Activated CD8-positive, alpha-beta memory T cell treated with anti-CD3 and anti-CD28 coated beads for 1 hour (primary cell): ENCODE data around the gene ZNF878.
"Not testable (repeated sequence)": the region's sequence is repeated elsewhere in the genome, so short reads cannot be mapped to it uniquely, and the experiment has no call there.

Experiments used
- DNase-seq, 2 donors: peaks; one replicate each; pipeline ENCODE4 v3.0.0-alpha.2; 2020; ENCODE audit warnings: low read depth in 1 of 2; ENCODE audit errors: extremely low read depth in 1 of 2

Gene ZNF878

DNA sequence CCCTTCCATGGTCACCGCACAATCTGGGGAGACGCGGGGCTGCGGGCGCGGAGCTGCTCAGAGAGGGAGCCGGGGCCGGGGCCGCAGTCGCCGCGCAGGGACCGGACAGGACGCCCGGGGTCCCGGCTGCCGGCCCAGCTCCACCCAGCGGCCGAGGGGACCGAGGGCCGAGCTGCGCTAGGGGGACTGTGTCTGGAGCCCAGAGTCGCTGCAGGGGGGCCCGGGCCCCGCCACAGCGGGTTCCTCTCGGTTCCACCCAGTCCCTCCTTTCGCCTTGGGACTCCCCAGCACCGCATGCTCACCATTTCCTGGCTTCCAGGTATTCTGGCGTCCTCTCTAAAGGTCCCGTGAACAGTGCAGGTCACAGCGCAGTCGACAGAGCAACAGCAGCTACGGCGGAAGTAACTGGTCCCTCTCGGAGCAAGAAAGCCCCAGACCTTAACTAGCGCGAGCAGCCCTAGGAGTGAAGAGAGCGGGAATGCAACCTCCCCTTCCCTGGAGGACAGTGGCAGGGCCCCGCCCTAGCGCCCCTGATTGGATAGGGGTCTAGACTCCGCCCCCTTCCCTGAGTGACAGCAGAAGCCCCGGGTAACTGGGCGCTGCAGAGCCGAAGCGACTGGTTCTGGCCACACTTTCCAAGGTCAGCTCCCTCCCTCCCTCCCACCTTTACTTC lies at the start of gene ZNF878:
TSS of gene ZNF878 (minus strand) at position 465 of the 673 bp plus-strand sequence. CDS start at position 305, 160 bp downstream.
- no peak for DNase-seq

DNA sequence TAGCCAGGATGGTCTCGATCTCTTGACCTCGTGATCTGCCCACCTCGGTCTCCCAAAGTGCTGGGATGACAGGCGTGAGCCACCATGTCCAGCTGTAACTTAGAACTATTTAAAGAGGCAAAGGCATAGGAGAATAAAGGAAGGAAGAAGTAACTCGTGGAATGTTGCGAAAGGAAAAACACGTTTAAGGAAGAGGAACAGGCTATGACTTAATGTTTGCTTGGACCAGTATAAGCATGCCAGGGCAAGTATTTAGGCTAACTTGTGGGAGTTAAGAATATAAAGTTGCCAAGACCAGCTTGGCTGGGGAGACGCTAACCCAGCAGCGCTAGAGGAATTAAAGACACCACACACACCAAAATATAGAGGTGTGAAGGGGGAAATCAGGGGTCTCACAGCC lies 45.3 kb upstream of the ZNF878 start:
- no peak for DNase-seq

DNA sequence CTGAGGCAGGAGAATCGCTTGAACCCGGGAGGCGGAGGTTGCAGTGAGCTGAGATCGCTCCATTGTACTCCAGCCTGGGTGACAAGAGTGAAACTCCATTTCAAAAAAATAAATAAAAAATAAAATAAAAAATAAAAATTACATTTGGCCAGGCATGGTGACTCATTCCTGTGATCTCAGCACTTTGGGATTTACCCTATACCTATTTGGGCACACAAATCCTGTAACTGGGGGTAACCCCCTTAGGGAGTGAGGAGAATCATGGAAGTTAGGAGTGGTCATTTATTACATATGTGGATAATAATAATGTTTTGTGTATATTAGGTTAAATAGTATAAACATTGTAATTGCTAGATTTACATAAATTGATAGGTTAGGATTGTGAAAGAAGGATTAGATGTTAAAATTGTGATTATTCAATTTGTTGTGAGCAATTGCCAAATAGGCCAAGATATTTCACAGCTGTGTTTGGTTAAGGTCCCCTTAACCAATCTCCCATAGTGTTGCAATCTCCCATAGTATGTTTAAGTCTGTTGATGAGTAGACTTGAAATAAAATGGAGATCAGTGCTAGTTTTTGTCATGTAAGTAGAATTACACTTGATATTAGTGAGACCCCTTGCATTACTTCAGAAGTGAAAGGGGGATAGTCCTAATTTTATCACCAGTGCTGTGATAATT lies 42.5 kb upstream of the ZNF878 start:
- DNase-seq: no peak

- DNase-seq: no peak
Observed at GRCh38 chr19:12093777-12094176, 41.0 kb upstream of the ZNF878 start.

DNA sequence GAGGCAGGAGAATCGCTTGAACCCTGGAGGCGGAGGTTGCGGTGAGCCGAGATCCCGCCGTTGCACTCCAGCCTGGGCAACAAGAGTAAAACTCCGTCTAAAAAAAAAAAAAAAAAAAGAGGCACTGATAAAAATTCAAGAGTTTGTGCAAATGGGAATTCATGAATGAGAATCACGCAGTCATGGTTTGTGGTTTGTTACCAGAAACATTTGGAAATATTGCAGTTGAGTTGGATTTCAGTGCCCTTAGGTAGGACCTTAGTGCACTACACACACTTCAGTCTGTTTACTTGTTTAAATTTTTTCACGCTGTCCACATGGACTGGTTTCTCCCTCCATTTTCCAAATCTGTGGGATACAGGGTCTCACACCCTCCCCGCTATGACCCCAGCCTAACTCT lies 40.2 kb upstream of the ZNF878 start:
- DNase-seq: no peak

GRCh38 chr19:12092065-12092867 lies 39.5 kb upstream of the ZNF878 start:
- peak in 1 of 2 donors; percentile 12 for DNase-seq

- DNase-seq: peak in 1 of 2 donors; percentile 41
Observed at GRCh38 chr19:12090807-12091206, 38.0 kb upstream of the ZNF878 start.

DNA sequence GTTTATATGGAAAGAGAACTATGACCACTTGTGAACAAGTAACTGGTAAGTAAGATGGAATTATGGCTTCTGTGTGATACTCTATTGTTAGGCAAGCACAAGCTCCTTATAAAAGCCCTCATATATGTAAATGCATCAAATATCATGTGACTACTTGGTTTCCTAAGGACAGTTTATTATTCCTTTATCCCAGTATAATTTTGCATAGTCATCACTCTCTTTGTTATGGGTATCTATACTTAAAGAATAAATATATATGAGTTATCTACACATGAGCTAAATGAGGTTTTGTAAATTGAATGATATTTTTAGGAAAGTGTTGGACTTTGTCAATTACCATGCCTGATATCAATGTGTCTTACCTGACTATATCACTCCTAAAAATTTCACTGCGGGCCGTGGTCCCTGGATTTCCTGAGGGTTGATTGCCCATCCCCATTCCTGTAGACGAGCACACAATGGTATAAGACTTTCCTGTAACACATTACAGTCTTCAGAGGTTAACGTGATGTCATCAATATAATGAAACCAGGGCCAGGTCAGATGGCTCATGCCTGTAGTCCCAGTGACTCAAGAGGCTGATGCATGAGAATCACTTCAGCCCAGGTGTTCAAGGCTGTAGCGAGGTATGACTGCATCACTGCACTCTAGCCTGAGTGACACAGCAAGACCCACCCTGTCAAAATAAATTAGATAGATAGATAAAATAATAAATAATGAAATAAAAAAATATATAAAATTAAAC lies 32.5 kb upstream of the ZNF878 start:
- no peak for DNase-seq

DNA sequence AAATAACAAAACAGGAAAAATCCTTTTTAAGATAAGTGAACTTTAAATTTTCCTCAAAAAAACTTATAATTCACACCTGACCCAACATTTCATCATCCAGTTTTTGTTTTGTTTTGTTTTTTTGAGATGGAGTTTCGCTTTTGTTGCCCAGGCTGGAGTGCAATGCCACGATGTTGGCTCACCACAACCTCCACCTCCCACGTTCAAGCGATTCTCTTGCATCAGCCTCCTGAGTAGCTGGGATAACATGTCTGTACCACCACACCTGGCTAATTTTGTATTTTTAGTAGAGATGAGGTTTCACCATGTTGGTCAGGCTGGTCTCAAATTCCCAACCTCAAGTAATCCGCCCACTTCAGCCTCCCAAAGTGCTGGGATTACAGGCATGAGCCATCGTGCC lies 30.6 kb upstream of the ZNF878 start:
- not testable (repeated sequence) for DNase-seq

DNA sequence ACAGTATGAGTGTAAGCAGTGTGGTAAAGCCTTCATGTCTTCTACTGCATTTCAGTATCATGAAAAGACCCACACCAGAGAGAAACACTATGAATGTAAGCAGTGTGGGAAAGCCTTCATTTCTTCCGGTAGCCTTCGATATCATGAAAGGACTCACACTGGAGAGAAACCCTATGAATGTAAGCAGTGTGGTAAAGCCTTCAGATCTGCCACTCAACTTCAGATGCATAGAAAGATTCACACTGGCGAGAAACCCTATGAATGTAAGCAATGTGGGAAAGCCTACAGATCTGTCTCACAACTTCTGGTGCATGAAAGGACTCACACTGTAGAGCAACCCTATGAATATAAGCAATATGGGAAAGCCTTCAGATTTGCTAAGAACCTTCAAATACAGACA lies 24.6 kb upstream of the ZNF878 start:
- DNase-seq: no peak

DNA sequence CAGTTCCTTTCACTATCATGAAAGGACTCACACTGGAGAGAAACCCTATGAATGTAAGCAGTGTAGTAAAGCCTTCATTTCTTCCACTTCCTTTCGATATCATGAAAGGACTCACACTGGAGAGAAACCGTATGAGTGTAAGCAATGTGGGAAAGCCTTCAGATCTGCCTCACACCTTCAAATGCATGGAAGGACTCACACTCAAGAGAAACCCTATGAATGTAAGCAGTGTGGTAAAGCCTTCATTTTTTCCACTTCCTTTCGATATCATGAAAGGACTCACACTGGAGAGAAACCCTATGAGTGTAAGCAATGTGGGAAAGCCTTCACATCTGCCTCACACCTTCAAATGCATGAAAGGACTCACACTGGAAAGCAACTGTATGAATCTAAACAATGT lies 23.6 kb upstream of the ZNF878 start:
- not testable (repeated sequence) for DNase-seq

DNA sequence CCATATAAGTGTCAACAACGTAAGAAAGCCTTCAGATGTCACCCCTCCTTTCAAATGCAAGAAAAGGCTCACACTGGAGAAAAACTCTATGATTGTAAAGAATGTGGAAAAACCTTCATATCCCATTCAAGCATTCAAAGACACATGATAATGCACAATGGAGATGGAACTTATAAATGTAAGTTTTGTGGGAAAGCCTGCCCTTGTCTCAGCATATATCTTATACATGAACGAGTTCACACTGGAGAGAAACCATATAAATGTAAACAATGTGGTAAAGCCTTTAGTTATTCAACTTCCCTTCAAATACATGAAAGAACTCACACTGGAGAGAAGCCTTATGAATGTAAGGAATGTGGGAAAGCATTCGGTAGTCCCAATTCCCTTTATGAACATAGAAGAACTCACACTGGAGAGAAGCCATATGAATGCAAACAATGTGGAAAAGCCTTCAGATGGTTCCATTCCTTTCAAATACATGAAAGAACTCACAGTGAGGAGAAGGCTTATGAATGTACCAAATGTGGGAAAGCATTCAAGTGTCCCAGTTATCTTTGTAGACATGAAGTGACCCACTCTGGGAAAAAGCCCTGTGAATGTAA lies 22.9 kb upstream of the ZNF878 start:
- DNase-seq: no peak

- DNase-seq: peak in 1 of 2 donors; percentile 54
Observed at GRCh38 chr19:12064590-12065538, 12.1 kb upstream of the ZNF878 start, which contains the start of gene ZNF844. ZNF844 (plus strand) TSS chr19:12064731; CDS start chr19:12064874, 143 bp downstream.

DNA sequence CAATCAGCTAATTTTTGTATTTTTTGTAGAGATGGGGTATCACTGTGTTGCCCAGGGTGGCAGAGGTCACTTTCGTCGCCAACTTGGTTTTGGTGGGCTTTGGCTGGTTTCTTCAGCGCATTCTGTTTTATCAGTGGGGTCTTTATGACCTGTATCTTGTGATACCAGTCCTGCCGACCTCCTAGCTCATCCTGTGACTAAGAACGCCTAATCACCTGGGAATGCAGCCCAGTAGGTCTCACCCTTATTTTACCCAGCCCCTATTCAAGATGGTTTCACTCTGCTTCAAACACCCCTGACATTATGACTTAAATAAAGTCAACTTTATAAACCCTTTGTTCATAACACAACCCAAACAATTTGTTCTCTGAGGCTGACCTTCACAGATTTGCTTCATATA lies 3.0 kb upstream of the ZNF878 start:
- no peak for DNase-seq

- DNase-seq: no peak
Observed at GRCh38 chr19:12052091-12052496, 667 bp downstream of the ZNF878 start.

- no peak for DNase-seq
Observed at GRCh38 chr19:12047868-12048267, 4.9 kb downstream of the ZNF878 start.

DNA sequence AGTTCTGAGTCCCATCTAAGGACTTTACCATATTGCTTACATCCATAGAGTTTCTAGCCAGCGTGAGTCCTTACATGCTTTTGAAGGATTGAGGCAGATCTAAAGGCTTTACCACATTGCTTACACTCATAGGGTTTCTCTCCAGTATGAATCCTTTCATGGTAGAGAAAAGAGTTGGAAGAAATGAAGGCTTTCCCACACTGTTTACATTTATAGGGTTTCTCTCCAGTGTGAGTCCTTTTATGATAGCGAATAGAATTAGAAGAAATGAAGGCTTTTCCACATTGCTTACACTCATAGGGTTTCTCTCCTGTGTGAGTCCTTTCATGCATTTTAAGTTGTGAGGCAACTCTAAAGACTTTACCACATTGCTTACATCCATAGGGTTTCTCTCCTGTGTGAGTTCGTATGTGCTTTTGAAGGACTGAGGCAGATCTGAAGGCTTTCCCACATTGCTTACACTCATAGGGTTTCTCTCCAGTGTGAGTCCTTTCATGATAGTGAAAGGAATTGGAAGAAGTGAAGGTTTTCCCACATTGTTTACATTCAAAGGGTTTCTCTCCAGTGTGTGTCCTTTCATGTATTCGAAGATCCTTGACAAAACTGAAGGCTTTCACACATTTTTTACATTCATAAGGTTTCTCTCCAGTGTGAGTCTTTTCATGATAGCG lies 8.9 kb downstream of the ZNF878 start:
- no peak for DNase-seq

GRCh38 chr19:12042893-12043292 lies 9.9 kb downstream of the ZNF878 start:
- DNase-seq: no peak
